BE2C (cell line): ENCODE results near the gene ALKBH7.
"Not testable (repeated sequence)": the region's sequence is repeated elsewhere in the genome, so short reads cannot be mapped to it uniquely, and the experiment has no call there.

Experiments
- DNase-seq: peaks from one replicate; pipeline ENCODE4 v3.0.0-alpha.2; 2020
- H3K27me3 ChIP-seq: fragments of 250-450 bp; sonication (Bioruptor Pico); 2 replicates; pipeline ENCODE4 v1.5.1; 2020; ENCODE audit warnings: mild to moderate bottlenecking
- H3K36me3 ChIP-seq: fragments of 250-450 bp; sonication (Bioruptor Pico); 2 replicates; pipeline ENCODE4 v1.5.1; 2020; ENCODE audit warnings: mild to moderate bottlenecking
- H3K4me1 ChIP-seq: fragments of 250-450 bp; sonication (Bioruptor Pico); 2 replicates; pipeline ENCODE4 v1.5.1; 2020
- H3K4me3 ChIP-seq: 2 replicates; pipeline ENCODE4 v1.5.1; 2011; ENCODE audit warnings: low read depth, low read length
- H3K9me3 ChIP-seq: fragments of 250-450 bp; sonication (Bioruptor Pico); 2 replicates; pipeline ENCODE4 v1.5.1; 2020
- CTCF ChIP-seq: IDR thresholded peaks from 2 replicates; pipeline ENCODE4 v1.5.1; 2012; ENCODE audit warnings: mild to moderate bottlenecking, low read depth, low read length

Gene ALKBH7

GRCh38 chr19:6357174-6357573 lies 15.4 kb upstream of the ALKBH7 start:
- no peak for TF ChIP-seq CTCF
- no peak for DNase-seq
- no peaks in the 10 kb centered on the region for H3K27me3 ChIP-seq
- H3K4me1 ChIP-seq = no peaks in the 10 kb centered on the region
- H3K9me3 ChIP-seq = no peaks in the 10 kb centered on the region; the same call in 1 of the 2 replicates
- H3K36me3 ChIP-seq = no peaks in the 10 kb centered on the region
- H3K4me3 ChIP-seq = no peak overlapping the region

- TF ChIP-seq CTCF = no peak
- no peaks in the 10 kb centered on the region for H3K36me3 ChIP-seq
- no peaks in the 10 kb centered on the region for H3K9me3 ChIP-seq
- no peak for DNase-seq
- H3K4me1 ChIP-seq = no peaks in the 10 kb centered on the region
- no peaks in the 10 kb centered on the region for H3K27me3 ChIP-seq
- H3K4me3 ChIP-seq = no peak overlapping the region
Observed at GRCh38 chr19:6358003-6358402, 14.6 kb upstream of the ALKBH7 start.

- Histone ChIP-seq H3K27me3 (no peaks in the 10 kb centered on the region), H3K4me1 (no peaks in the 10 kb centered on the region), H3K36me3 (peaks cover 13% of the 10 kb centered on the region), H3K4me3 (no peak overlapping the region), H3K9me3 (no peaks in the 10 kb centered on the region)
- TF ChIP-seq CTCF = no peak
- no peak for DNase-seq
Observed at GRCh38 chr19:6359568-6360341, 12.8 kb upstream of the ALKBH7 start.

- not testable (repeated sequence) for DNase-seq, H3K9me3 ChIP-seq, H3K27me3 ChIP-seq, H3K4me3 ChIP-seq, H3K4me1 ChIP-seq
- H3K36me3 ChIP-seq = peaks cover 20% of the 10 kb centered on the region
Observed at GRCh38 chr19:6360445-6360844, 12.1 kb upstream of the ALKBH7 start.

- not testable (repeated sequence) for H3K27me3 ChIP-seq, H3K4me1 ChIP-seq, DNase-seq, H3K9me3 ChIP-seq
- Histone ChIP-seq H3K36me3 (peaks cover 23% of the 10 kb centered on the region), H3K4me3 (peak overlapping the region; percentile 78)
Observed at GRCh38 chr19:6360857-6361216, 11.8 kb upstream of the ALKBH7 start.

- no peak for DNase-seq
- H3K9me3 ChIP-seq = no peaks in the 10 kb centered on the region
- H3K27me3 ChIP-seq = no peaks in the 10 kb centered on the region
- TF ChIP-seq CTCF = no peak
- peaks cover 35% of the 10 kb centered on the region for H3K36me3 ChIP-seq
- no peaks in the 10 kb centered on the region for H3K4me1 ChIP-seq
- H3K4me3 ChIP-seq = peak overlapping the region; percentile 78
Observed at GRCh38 chr19:6362027-6362350, 10.6 kb upstream of the ALKBH7 start.

- no peaks in the 10 kb centered on the region for H3K9me3 ChIP-seq
- peaks cover 37% of the 10 kb centered on the region for H3K36me3 ChIP-seq
- TF ChIP-seq CTCF = no peak
- DNase-seq = no peak
- H3K4me3 ChIP-seq = peak overlapping the region; percentile 78
- H3K27me3 ChIP-seq = no peaks in the 10 kb centered on the region
- no peaks in the 10 kb centered on the region for H3K4me1 ChIP-seq
Observed at GRCh38 chr19:6362351-6362801, 10.2 kb upstream of the ALKBH7 start.
